K562 (cell line): ENCODE measurements around the gene CDKN2C. TPM values are rescaled to one million over a fixed set of nuclear protein-coding genes. Genes with fewer than 3 reads are reported as not detected.

ENCODE experiments used
- CUX1 ChIP-seq: fragments of 200-800 bp; sonication (Bioruptor generic); IDR thresholded peaks from 2 replicates; pipeline ENCODE4 v1.6.1; 2016; ENCODE audit warnings: missing genetic modification characterization, missing compliant biosample characterization
- DLX4 ChIP-seq: fragments of 250-450 bp; sonication (Bioruptor Pico); IDR thresholded peaks from 2 replicates; pipeline ENCODE4 v1.6.1; 2021; ENCODE audit warnings: mild to moderate bottlenecking
- GTF2F1 ChIP-seq: IDR thresholded peaks from 2 replicates; pipeline ENCODE4 v1.6.1; 2011; ENCODE audit warnings: low read depth, low read length, improper control_type of control experiment
- HSF4 ChIP-seq: fragments of 250-450 bp; sonication (Bioruptor Pico); IDR thresholded peaks from 2 replicates; pipeline ENCODE4 v2.1.2; 2022; ENCODE audit warnings: mild to moderate bottlenecking, moderate library complexity, borderline replicate concordance
- MAFG ChIP-seq: fragments of 450-650 bp; conservative IDR thresholded peaks from 2 replicates; pipeline ENCODE4 v1.6.1; 2016; ENCODE audit warnings: missing genetic modification characterization, missing compliant biosample characterization
- MTA2 ChIP-seq: fragments of 450-650 bp; IDR thresholded peaks from 2 replicates; pipeline ENCODE4 v1.6.1; 2016; ENCODE audit warnings: low read depth
- NFIX ChIP-seq: fragments of 250-450 bp; sonication (Bioruptor Pico); IDR thresholded peaks from 2 replicates; pipeline ENCODE4 v1.4.0; 2020; ENCODE audit warnings: low read depth, mild to moderate bottlenecking, moderate library complexity
- PPARD ChIP-seq: fragments of 250-450 bp; sonication (Bioruptor Pico); IDR thresholded peaks from 2 replicates; pipeline ENCODE4 v1.8.0; 2022; ENCODE audit warnings: inconsistent platforms, mild to moderate bottlenecking, moderate library complexity
- SIX5 ChIP-seq, 2 experiments: IDR thresholded peaks; 2 replicates each; pipeline ENCODE4 v1.6.1; 2011; ENCODE audit warnings: low read length in 2 of 2, borderline replicate concordance in 1 of 2, low read depth in 1 of 2, mild to moderate bottlenecking in 1 of 2, moderate library complexity in 1 of 2; ENCODE audit not compliant: insufficient read depth in 1 of 2
- SNRNP70 ChIP-seq: fragments of 200-400 bp; formaldehyde crosslinking; optimal IDR thresholded peaks from 2 replicates; pipeline ENCODE3; 2017; ENCODE audit warnings: low read depth, low read length
- TBL1XR1 ChIP-seq, 2 experiments: IDR thresholded peaks; 2 replicates each; pipeline ENCODE4 v1.6.1; 2012; ENCODE audit warnings: improper control_type of control experiment in 2 of 2, low read length in 2 of 2, mild to moderate bottlenecking in 1 of 2
- TFAP4 ChIP-seq: sonication (generic); formaldehyde crosslinking; IDR thresholded peaks from 2 replicates; pipeline ENCODE4 v1.8.0; 2022; ENCODE audit warnings: missing genetic modification reagents, mild to moderate bottlenecking, moderate library complexity, borderline replicate concordance
- TRIM24 ChIP-seq, 2 experiments: fragments of 450-650 bp; IDR thresholded peaks; 2 replicates each; pipeline ENCODE4 v1.6.1; 2016
- TRIM25 ChIP-seq: fragments of 450-650 bp; IDR thresholded peaks from 2 replicates; pipeline ENCODE4 v1.7.0; 2016; ENCODE audit warnings: borderline replicate concordance
- U2AF1 ChIP-seq: fragments of 200-400 bp; formaldehyde crosslinking; optimal IDR thresholded peaks from 2 replicates; pipeline ENCODE3; 2017; ENCODE audit warnings: mild to moderate bottlenecking, low read depth, low read length, moderate library complexity
- ZBTB34 ChIP-seq: fragments of 250-450 bp; sonication (Bioruptor Pico); IDR thresholded peaks from 2 replicates; pipeline ENCODE4 v1.8.0; 2021; ENCODE audit warnings: mild to moderate bottlenecking, moderate library complexity
- ZNF551 ChIP-seq: fragments of 250-450 bp; sonication (Bioruptor Pico); IDR thresholded peaks from 2 replicates; pipeline ENCODE4 v1.5.0; 2021; ENCODE audit warnings: mild to moderate bottlenecking, moderate library complexity
- ZNF561 ChIP-seq: fragments of 450-650 bp; formaldehyde crosslinking; conservative IDR thresholded peaks from 2 replicates; pipeline ENCODE4 v1.4.0; 2020; ENCODE audit warnings: mild to moderate bottlenecking, moderate library complexity
- ZNF77 ChIP-seq: fragments of 250-450 bp; sonication (Bioruptor Pico); IDR thresholded peaks from 2 replicates; pipeline ENCODE4 v1.5.0; 2020
- polyA plus RNA-seq, 8 experiments: library from polyadenylated mRNA; depleted of rRNA in 4 of 8; stranded (reverse) in 5 of 8; unstranded in 3 of 8; fragments of >200 nt; fragmentation: Nextera tagmentation in 2 of 8; fragmentation: Illumina TruSeq in 1 of 8; extraction: Ambion mirVana in 2 of 8; extraction: Trizol in 1 of 8; gene quantifications; 2 replicates each; pipeline versions ENCODE4 v1.2.1 to v1.2.3, GENCODE V29; 2011 to 2014; ENCODE audit warnings: inconsistent platforms in 1 of 8, missing spikeins in 1 of 8
- total RNA-seq, 7 experiments: library from RNA; depleted of rRNA in 6 of 7; stranded (reverse); fragments of >200 nt in 6 of 7; fragmentation: Illumina TruSeq in 2 of 7; extraction: Trizol in 2 of 7; gene quantifications; 2 replicates each; pipeline versions ENCODE4 v1.2.1 to v1.2.3, GENCODE V29; 2011 to 2021; ENCODE audit warnings: low replicate concordance in 1 of 7

The CDKN2C gene
- total and polyA plus RNA-seq, 9 of the 15 experiments (the other 6 are each of a cell fraction or from before 2014, with no cell fraction given): 11.9 to 74.3 (median 45.9) TPM

GRCh38 chr1:50959303-50959912 lies 10.6 kb upstream of the CDKN2C start (continued):
- TF ChIP-seq CUX1 (no peak), NFIX (CRISPR knock-in tag) (no peak), ZBTB34 (CRISPR knock-in tag) (no peak), ZNF551 (no peak), TBL1XR1 (IDR thresholded peaks at IDR 0.05; ENCODE audit: low read length in 2 of 2) (no peak), TFAP4 (CRISPR knock-in tag) (no peak), DLX4 (CRISPR knock-in tag) (no peak), SNRNP70 (no peak), SIX5 (IDR thresholded peaks at IDR 0.05; ENCODE audit: borderline replicate concordance in 1 of 2, insufficient read depth in 1 of 2, low read depth in 1 of 2, low read length in 2 of 2) (no peak), ZNF77 (CRISPR knock-in tag) (no peak), MAFG (tag) (no peak), PPARD (CRISPR knock-in tag) (no peak), U2AF1 (no peak), ZNF561 (CRISPR knock-in tag) (no peak), MTA2 (peak; percentile 46; the same call in 1 of the 2 replicates), TRIM25 (peak; percentile 97), TRIM24 (IDR thresholded peaks at IDR 0.05) (no peak), GTF2F1 (no peak), HSF4 (CRISPR knock-in tag) (no peak)
